CD4-positive, alpha-beta T cell (primary cell): ENCODE data around the gene TPSAB1. TPM values are rescaled to one million over a fixed set of nuclear protein-coding genes. Genes with fewer than 3 reads are reported as not detected.
"Not testable (repeated sequence)": the region's sequence is repeated elsewhere in the genome, so short reads cannot be mapped to it uniquely, and the experiment has no call there.

Source experiments
- ATAC-seq: fragments of 200-7000 bp; cut with Tn5 transposase; one replicate; pipeline ENCODE4 v1.10.0; 2022; ENCODE audit warnings: mild to moderate bottlenecking; ENCODE audit not compliant: poor library complexity
- CTCF ChIA-PET: fragments of 350-600 bp; sonication (Branson Sonifier 250); formaldehyde crosslinking; loops from one replicate; lab custom pipeline; 2021; ENCODE audit warnings: antibody characterized with exemption, inconsistent platforms; lab: Charles Lee
- POLR2A ChIA-PET: fragments of 350-600 bp; sonication (Branson Sonifier 250); formaldehyde crosslinking; loops from one replicate; lab custom pipeline; 2021; ENCODE audit warnings: antibody characterized with exemption, inconsistent platforms; lab: Charles Lee
- DNase-seq, 14 experiments: peaks; one replicate each; pipeline ENCODE4 v3.0.0-alpha.2; 2013 to 2020; ENCODE audit warnings: mixed read lengths in 2 of 14
- H3K27ac ChIP-seq, 2 donors: one replicate each; pipeline versions ENCODE4 v1.5.1 to v1.7.0; 2013; ENCODE audit warnings: low read length in 2 of 2, low read depth in 1 of 2, mild to moderate bottlenecking in 1 of 2
- H3K27me3 ChIP-seq, 2 experiments: 1 replicate in 1 of 2; 2 replicates in 1 of 2; pipeline versions ENCODE4 v1.6.1 to v1.7.0; 2013; ENCODE audit warnings: low read length in 2 of 2, control low read depth in 1 of 2, mild to moderate bottlenecking in 1 of 2, moderate library complexity in 1 of 2; ENCODE audit not compliant: insufficient read depth in 2 of 2, control insufficient read depth in 1 of 2
- H3K36me3 ChIP-seq: one replicate; pipeline ENCODE4 v1.6.1; 2013; ENCODE audit warnings: low read length, control low read depth; ENCODE audit not compliant: insufficient read depth
- H3K4me1 ChIP-seq: one replicate; pipeline ENCODE4 v1.6.1; 2013; ENCODE audit warnings: low read length, control low read depth; ENCODE audit not compliant: insufficient read depth
- H3K4me3 ChIP-seq: one replicate; pipeline ENCODE4 v1.5.1; 2013; ENCODE audit warnings: mild to moderate bottlenecking, low read length, moderate library complexity
- H3K9me3 ChIP-seq, 2 experiments: 1 replicate in 1 of 2; 2 replicates in 1 of 2; pipeline versions ENCODE4 v1.6.1 to v1.7.0; 2013; ENCODE audit warnings: low read length in 2 of 2, mild to moderate bottlenecking in 2 of 2, control low read depth in 1 of 2, moderate library complexity in 1 of 2; ENCODE audit not compliant: control insufficient read depth in 1 of 2, insufficient read depth in 1 of 2
- H3K27ac Mint-ChIP-seq: one replicate; pipeline ENCODE4 v1.8.0; 2020; ENCODE audit warnings: mixed read lengths
- H3K27me3 Mint-ChIP-seq: one replicate; pipeline ENCODE4 v1.8.0; 2021; ENCODE audit warnings: mixed read lengths
- H3K36me3 Mint-ChIP-seq: one replicate; pipeline ENCODE4 v1.8.0; 2021; ENCODE audit warnings: low read depth, mixed read lengths
- H3K4me1 Mint-ChIP-seq: one replicate; pipeline ENCODE4 v1.8.0; 2021; ENCODE audit warnings: low read depth, mixed read lengths
- H3K4me3 Mint-ChIP-seq: one replicate; pipeline ENCODE4 v1.8.0; 2020; ENCODE audit warnings: mild to moderate bottlenecking, mixed read lengths
- H3K9me3 Mint-ChIP-seq: one replicate; pipeline ENCODE4 v1.8.0; 2020; ENCODE audit warnings: mixed read lengths
- intact Hi-C, 2 experiments: fragments of 100-400 bp; cut with DNase I in 1 of 2; cut with micrococcal nuclease in 1 of 2; formaldehyde crosslinking; loops; one replicate each; pipeline versions ENCODE4 v1.15.1 to v1.9.0; 2023 to 2025; cut with DNase I, micrococcal nuclease
- total RNA-seq, 174 experiments: library from RNA in 2 of 174; stranded (reverse) in 2 of 174; gene quantifications; one replicate each; pipeline ENCODE4 v1.2.3 and lab custom pipeline; 2021 to 2026
- TF ChIP-seq, protein P1 (sequence below): fragments of 200-600 bp; IDR thresholded peaks from one replicate; pipeline ENCODE4 v1.8.0; 2022; ENCODE audit warnings: antibody characterized with exemption, mild to moderate bottlenecking

TPSAB1 gene
- total RNA-seq, 2 experiments from 2014 or later = 0.22 TPM; not detected in 1

- TF ChIP-seq, protein P1, sequence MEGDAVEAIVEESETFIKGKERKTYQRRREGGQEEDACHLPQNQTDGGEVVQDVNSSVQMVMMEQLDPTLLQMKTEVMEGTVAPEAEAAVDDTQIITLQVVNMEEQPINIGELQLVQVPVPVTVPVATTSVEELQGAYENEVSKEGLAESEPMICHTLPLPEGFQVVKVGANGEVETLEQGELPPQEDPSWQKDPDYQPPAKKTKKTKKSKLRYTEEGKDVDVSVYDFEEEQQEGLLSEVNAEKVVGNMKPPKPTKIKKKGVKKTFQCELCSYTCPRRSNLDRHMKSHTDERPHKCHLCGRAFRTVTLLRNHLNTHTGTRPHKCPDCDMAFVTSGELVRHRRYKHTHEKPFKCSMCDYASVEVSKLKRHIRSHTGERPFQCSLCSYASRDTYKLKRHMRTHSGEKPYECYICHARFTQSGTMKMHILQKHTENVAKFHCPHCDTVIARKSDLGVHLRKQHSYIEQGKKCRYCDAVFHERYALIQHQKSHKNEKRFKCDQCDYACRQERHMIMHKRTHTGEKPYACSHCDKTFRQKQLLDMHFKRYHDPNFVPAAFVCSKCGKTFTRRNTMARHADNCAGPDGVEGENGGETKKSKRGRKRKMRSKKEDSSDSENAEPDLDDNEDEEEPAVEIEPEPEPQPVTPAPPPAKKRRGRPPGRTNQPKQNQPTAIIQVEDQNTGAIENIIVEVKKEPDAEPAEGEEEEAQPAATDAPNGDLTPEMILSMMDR = no peak
- H3K9me3 Mint-ChIP-seq = no peaks in the 10 kb centered on the region
- peaks cover 7% of the 10 kb centered on the region for H3K4me1 Mint-ChIP-seq
- DNase-seq (peak in 1 of 14 experiments; percentile 2), ATAC-seq (no peak)
- CTCF ChIA-PET = no interaction called here
- H3K4me3 Mint-ChIP-seq = no peak overlapping the region
- Histone ChIP-seq H3K4me1 (peaks cover 4% of the 10 kb centered on the region), H3K27me3 (peaks cover 0 to 3% of the 10 kb centered on the region in 2 experiments), H3K27ac (no peak overlapping the region), H3K36me3 (no peaks in the 10 kb centered on the region), H3K4me3 (no peak overlapping the region), H3K9me3 (no peaks in the 10 kb centered on the region)
- H3K36me3 Mint-ChIP-seq = no peaks in the 10 kb centered on the region
- no peak overlapping the region for H3K27ac Mint-ChIP-seq
- intact Hi-C loops = loop anchor here in 1 of 2 experiments (2.0 kb wide), 1 partner anchor 19 kb away; no protein-coding TSS in a partner anchor
- H3K27me3 Mint-ChIP-seq = peaks cover 32% of the 10 kb centered on the region
- POLR2A ChIA-PET = no interaction called here
Observed at GRCh38 chr16:1245452-1246020, 5.0 kb downstream of the TPSAB1 start.

DNA sequence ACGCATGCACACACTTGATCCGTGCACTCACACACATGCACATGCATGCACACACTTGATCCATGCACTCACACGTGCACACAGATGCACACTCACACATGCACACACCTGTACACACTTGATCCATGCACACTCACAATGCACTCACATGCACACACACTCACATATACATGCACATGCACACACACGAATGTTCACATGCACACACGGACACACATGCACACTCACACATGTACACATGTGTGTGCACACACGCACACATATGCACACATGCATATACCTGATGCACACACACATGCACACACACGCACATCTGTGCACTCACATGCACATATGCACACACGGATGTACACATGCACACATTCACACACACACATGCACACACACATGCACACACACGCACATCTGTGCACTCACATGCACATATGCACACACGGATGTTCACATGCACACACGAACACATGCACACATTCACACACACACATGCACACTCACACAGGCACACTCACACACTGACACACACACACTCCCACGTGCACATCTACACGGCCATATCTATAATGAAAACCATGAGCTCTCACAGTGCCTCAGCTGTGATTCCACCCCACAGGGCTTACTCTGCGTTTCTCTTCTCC lies 7.5 kb downstream of the TPSAB1 start:
- H3K9me3 Mint-ChIP-seq, CTCF ChIA-PET, H3K4me3 Mint-ChIP-seq, H3K4me1 ChIP-seq, H3K9me3 ChIP-seq, H3K27me3 ChIP-seq, H3K36me3 Mint-ChIP-seq, H3K36me3 ChIP-seq, H3K27ac ChIP-seq, H3K4me1 Mint-ChIP-seq, H3K4me3 ChIP-seq, H3K27ac Mint-ChIP-seq, ATAC-seq, POLR2A ChIA-PET: not testable (repeated sequence)
- peak in 1 of 14 experiments; percentile 14 for DNase-seq
- intact Hi-C loops = loop anchor here in 1 of 2 experiments (2.0 kb wide), 1 partner anchor 21 kb away; no protein-coding TSS in a partner anchor
- peaks cover 32% of the 10 kb centered on the region for H3K27me3 Mint-ChIP-seq

- H3K27ac Mint-ChIP-seq, H3K4me1 ChIP-seq, H3K27ac ChIP-seq, POLR2A ChIA-PET, H3K27me3 ChIP-seq, H3K4me3 Mint-ChIP-seq, CTCF ChIA-PET, H3K4me1 Mint-ChIP-seq, H3K36me3 ChIP-seq, H3K9me3 ChIP-seq, H3K4me3 ChIP-seq, H3K9me3 Mint-ChIP-seq, DNase-seq, H3K36me3 Mint-ChIP-seq, intact Hi-C loops: not testable (repeated sequence)
- peaks cover 32% of the 10 kb centered on the region for H3K27me3 Mint-ChIP-seq
- peak; percentile 96 for ATAC-seq
Observed at GRCh38 chr16:1249031-1249755, 8.7 kb downstream of the TPSAB1 start.

- H3K27ac ChIP-seq, CTCF ChIA-PET, H3K36me3 ChIP-seq, ATAC-seq, intact Hi-C loops, H3K9me3 ChIP-seq, H3K27me3 Mint-ChIP-seq, H3K4me1 ChIP-seq, H3K4me3 ChIP-seq, H3K36me3 Mint-ChIP-seq, POLR2A ChIA-PET, H3K27me3 ChIP-seq, H3K4me3 Mint-ChIP-seq, H3K27ac Mint-ChIP-seq, DNase-seq, H3K4me1 Mint-ChIP-seq, H3K9me3 Mint-ChIP-seq: not testable (repeated sequence)
Observed at GRCh38 chr16:1253701-1254364, 13.3 kb downstream of the TPSAB1 start.

DNA sequence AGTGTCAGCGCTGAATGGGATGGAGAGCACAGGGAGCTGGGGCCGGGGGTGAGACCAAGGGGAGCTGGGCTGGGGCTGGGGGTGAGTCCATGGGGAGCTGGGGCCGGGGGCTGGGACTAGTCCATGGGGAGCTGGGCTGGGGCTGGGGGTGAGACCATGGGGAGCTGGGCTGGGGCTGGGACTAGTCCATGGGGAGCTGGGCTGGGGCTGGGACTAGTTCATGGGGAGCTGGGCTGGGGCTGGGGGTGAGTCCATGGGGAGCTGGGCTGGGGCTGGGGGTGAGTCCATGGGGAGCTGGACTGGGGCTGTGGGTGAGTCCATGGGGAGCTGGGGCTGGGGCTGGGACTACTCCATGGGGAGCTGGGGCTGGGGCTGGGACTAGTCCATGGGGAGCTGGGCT lies 14.3 kb downstream of the TPSAB1 start:
- H3K27ac Mint-ChIP-seq, H3K9me3 ChIP-seq, H3K27ac ChIP-seq, intact Hi-C loops, H3K9me3 Mint-ChIP-seq, H3K4me1 Mint-ChIP-seq, H3K4me3 ChIP-seq, H3K36me3 ChIP-seq, ATAC-seq, CTCF ChIA-PET, H3K4me3 Mint-ChIP-seq, H3K36me3 Mint-ChIP-seq, POLR2A ChIA-PET: not testable (repeated sequence)
- peaks cover 11% of the 10 kb centered on the region for H3K27me3 Mint-ChIP-seq
- peaks cover 11% of the 10 kb centered on the region for H3K4me1 ChIP-seq
- peak in 1 of 14 experiments; percentile 2 for DNase-seq
- peaks cover 12 to 17% of the 10 kb centered on the region in 2 experiments for H3K27me3 ChIP-seq
